A673 (cell line): Measurements from ENCODE around the gene ATP10A. TPM values are rescaled to one million over a fixed set of nuclear protein-coding genes. Genes with fewer than 3 reads are reported as not detected.

Experiments
- BruUV-seq: library from RNA; stranded (reverse); fragments of 400-500 nt; replicated peaks from 2 replicates; lab custom pipeline; 2021; lab: Mats Ljungman, UMichigan
- CTCF ChIA-PET: fragments of 300-600 bp; sonication (Branson Sonifier 250); formaldehyde crosslinking; loops from one replicate; lab custom pipeline; 2022; ENCODE audit warnings: antibody characterized with exemption; lab: Charles Lee
- POLR2A ChIA-PET: fragments of 300-600 bp; sonication (Branson Sonifier 250); formaldehyde crosslinking; loops from one replicate; lab custom pipeline; 2022; ENCODE audit warnings: antibody characterized with exemption; ENCODE audit not compliant: low non-redundant PET; lab: Charles Lee
- DNase-seq: peaks from one replicate; pipeline ENCODE4 v3.0.0-alpha.2; 2015; ENCODE audit warnings: low spot score
- H3K27ac ChIP-seq: fragments of 200-600 bp; sonication (generic); 2 replicates; pipeline ENCODE4 v1.5.1; 2016; ENCODE audit warnings: mixed run types, low read depth, mild to moderate bottlenecking, mixed read lengths, antibody characterized with exemption, low read length; ENCODE audit not compliant: poor library complexity, severe bottlenecking
- H3K27me3 ChIP-seq: fragments of 200-600 bp; sonication (generic); replicated peaks from 2 replicates; pipeline ENCODE4 v1.6.1; 2017; ENCODE audit warnings: mixed run types, low read depth, mild to moderate bottlenecking, mixed read lengths, antibody characterized with exemption, low read length; ENCODE audit not compliant: insufficient read depth, poor library complexity
- H3K36me3 ChIP-seq: fragments of 200-600 bp; sonication (generic); 2 replicates; pipeline ENCODE4 v1.6.1; 2016; ENCODE audit warnings: mixed run types, mild to moderate bottlenecking, mixed read lengths, antibody characterized with exemption, low read length; ENCODE audit not compliant: insufficient read depth, poor library complexity, severe bottlenecking
- H3K4me1 ChIP-seq: fragments of 200-600 bp; sonication (generic); 2 replicates; pipeline ENCODE4 v1.6.1; 2017; ENCODE audit warnings: mixed run types, mild to moderate bottlenecking, mixed read lengths, antibody characterized with exemption, low read length; ENCODE audit not compliant: insufficient read depth, poor library complexity, severe bottlenecking
- H3K4me3 ChIP-seq: fragments of 200-600 bp; sonication (generic); 2 replicates; pipeline ENCODE4 v1.5.1; 2016; ENCODE audit warnings: low read depth, mixed run types, mild to moderate bottlenecking, mixed read lengths, low read length; ENCODE audit not compliant: poor library complexity, severe bottlenecking
- H3K9me3 ChIP-seq: fragments of 200-600 bp; sonication (generic); 2 replicates; pipeline ENCODE4 v1.6.1; 2016; ENCODE audit warnings: mixed run types, low read depth, mild to moderate bottlenecking, mixed read lengths, antibody characterized with exemption, low read length; ENCODE audit not compliant: poor library complexity, severe bottlenecking
- EZH2 ChIP-seq: fragments of 200-600 bp; sonication (generic); IDR thresholded peaks from 2 replicates; pipeline ENCODE4 v1.6.1; 2017; ENCODE audit warnings: borderline replicate concordance, low read depth, mild to moderate bottlenecking, mixed read lengths, antibody characterized with exemption, low read length; ENCODE audit not compliant: poor library complexity, severe bottlenecking
- intact Hi-C: fragments of 100-400 bp; cut with micrococcal nuclease; formaldehyde crosslinking; loops from one replicate; pipeline ENCODE4 v1.10.0; 2022; ENCODE audit not compliant: unreplicated experiment
- total RNA-seq: library from RNA; stranded (reverse); gene quantifications from 2 replicates; pipeline ENCODE4 v1.2.3, GENCODE V29; 2021
- TF ChIP-seq, protein P1 (sequence below): fragments of 300-800, 200-600 bp; sonication (generic); conservative IDR thresholded peaks from 2 replicates; pipeline ENCODE4 v1.5.1; 2017; ENCODE audit warnings: low read depth, mild to moderate bottlenecking, antibody characterized with exemption, low read length, moderate library complexity, mixed read lengths

ATP10A gene
- total RNA-seq, 1 experiment from 2014 or later = not detected

DNA sequence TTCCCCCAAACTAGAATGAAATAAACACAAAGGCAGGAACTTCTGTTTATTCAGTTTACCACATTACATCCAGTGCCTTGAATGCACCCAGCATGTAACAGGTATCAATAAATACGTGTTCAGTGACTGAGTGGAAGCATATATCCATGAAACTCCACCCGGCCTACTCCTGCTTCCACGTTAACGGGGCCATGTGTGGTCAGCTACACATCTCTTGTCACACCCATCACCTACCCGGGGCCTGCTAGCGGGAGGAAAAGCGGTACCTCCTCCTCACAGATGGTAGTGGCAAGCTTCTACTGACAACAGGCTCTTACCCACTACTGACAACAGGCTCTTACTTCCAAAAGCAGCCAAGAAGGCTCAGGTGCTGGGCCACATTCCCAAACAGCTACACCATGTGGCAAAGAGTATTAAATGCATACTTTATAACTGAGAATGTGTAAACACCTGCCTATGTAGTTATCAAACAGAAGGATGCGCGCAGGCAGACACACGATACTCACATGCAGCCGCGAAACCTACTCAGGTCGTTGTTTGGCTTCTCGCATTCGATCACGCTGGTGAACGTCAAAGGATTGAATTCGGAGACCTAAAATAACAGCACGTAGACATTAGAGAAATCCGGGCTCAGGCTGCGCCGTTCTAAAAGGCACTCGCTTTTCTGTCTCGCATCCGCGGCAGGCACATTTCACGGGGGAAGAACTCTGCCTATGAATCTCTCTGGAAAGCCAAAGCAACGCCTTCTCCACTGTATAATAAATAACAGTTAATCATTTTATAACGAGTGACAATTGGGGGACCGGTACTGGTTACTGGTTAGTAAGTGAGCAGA lies 127.4 kb downstream of the ATP10A start:
- peaks cover 6% of the 10 kb centered on the region for H3K9me3 ChIP-seq
- H3K36me3 ChIP-seq = no peaks in the 10 kb centered on the region
- ChIA-PET POLR2A (no interaction called here), CTCF (no interaction called here)
- intact Hi-C loops = no loop called here
- BruUV-seq = no TSS peak
- no peak overlapping the region for H3K27ac ChIP-seq
- H3K27me3 ChIP-seq = no peaks in the 10 kb centered on the region
- H3K4me3 ChIP-seq = no peak overlapping the region
- H3K4me1 ChIP-seq = no peaks in the 10 kb centered on the region
- no peak for DNase-seq
- TF ChIP-seq EZH2 = no peak
- TF ChIP-seq, protein P1, sequence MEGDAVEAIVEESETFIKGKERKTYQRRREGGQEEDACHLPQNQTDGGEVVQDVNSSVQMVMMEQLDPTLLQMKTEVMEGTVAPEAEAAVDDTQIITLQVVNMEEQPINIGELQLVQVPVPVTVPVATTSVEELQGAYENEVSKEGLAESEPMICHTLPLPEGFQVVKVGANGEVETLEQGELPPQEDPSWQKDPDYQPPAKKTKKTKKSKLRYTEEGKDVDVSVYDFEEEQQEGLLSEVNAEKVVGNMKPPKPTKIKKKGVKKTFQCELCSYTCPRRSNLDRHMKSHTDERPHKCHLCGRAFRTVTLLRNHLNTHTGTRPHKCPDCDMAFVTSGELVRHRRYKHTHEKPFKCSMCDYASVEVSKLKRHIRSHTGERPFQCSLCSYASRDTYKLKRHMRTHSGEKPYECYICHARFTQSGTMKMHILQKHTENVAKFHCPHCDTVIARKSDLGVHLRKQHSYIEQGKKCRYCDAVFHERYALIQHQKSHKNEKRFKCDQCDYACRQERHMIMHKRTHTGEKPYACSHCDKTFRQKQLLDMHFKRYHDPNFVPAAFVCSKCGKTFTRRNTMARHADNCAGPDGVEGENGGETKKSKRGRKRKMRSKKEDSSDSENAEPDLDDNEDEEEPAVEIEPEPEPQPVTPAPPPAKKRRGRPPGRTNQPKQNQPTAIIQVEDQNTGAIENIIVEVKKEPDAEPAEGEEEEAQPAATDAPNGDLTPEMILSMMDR = no peak

DNA sequence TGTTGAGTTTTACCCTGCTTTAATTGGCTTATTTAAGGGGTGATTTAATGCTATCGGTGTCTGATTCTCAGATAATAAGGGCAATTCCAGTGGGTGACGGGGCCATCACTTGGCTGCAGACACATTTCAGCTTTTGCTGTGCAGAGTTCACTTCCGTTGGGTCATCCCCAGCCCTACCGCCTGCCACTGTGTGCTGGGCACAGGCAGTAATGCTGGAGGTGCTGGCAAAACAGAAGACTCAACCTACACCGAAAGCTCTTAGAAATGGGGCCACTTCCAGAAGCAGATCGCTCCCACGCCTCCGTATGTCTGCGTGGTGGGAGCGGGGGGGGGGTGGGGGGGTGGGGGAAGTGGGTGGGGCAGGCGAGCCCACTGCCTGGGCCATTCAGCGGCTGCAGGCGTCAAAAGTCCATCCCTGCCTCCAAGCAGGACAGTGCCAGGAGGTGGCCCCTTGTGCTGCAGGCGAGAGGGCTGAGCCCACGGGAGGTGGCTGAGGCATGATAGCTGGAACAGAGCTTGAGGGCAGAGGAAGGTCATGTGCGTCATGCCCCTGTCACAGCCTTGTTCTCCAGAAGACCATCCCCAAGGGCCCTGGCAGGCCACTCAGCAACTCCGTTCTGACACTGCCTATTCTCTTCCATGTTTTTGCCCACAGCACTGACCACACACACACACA lies 128.3 kb downstream of the ATP10A start:
- no peaks in the 10 kb centered on the region for H3K4me1 ChIP-seq
- BruUV-seq = no TSS peak
- no peak overlapping the region for H3K27ac ChIP-seq
- H3K36me3 ChIP-seq = no peaks in the 10 kb centered on the region
- intact Hi-C loops = no loop called here
- ChIA-PET POLR2A (no interaction called here), CTCF (no interaction called here)
- no peak for DNase-seq
- peaks cover 6% of the 10 kb centered on the region for H3K9me3 ChIP-seq
- TF ChIP-seq, protein P1 = no peak
- TF ChIP-seq EZH2 = no peak
- no peak overlapping the region for H3K4me3 ChIP-seq
- H3K27me3 ChIP-seq = no peaks in the 10 kb centered on the region

DNA sequence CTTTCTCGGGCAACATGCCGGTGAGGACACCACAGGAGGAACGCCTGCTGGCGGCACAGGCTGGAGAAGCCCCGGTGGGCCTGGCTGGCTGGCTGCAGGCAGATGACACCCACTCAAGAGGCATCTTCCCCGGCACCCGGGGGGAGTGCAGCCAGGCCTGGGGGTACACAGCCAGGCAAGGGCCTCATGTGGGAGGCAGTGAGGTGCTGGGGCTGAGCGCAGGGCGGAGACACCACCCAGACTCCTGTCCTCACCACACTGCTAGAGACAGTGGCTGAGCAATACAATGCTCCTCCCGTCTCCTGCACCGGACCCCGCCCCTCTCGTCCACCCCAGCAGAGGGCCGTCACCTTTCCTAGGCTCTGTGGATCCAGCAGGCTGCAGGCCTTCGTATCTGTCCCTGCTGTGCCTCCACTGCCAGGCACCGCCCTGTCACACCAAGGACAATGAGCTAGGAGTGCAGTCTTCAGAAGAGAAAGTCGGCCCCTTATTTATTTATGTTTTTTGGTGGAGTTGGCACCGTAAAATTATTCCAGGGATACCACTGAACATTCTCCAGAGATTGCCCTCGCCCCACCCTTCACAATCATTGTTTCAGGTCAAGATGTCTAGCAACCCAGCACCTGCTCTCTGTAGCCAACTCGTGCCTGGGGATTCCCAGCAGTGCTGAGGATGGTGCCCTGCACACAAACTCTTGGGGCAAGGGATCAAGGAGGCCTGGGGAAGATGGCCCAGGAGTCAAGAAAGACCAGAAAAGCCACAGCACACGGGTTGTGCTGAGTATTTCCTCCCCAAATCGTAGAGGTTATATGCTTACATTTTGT lies 129.1 kb downstream of the ATP10A start:
- Histone ChIP-seq H3K27ac (no peak overlapping the region), H3K4me1 (no peaks in the 10 kb centered on the region), H3K27me3 (no peaks in the 10 kb centered on the region), H3K4me3 (no peak overlapping the region), H3K36me3 (no peaks in the 10 kb centered on the region), H3K9me3 (peaks cover 6% of the 10 kb centered on the region)
- no peak for DNase-seq
- ChIA-PET POLR2A (no interaction called here), CTCF (no interaction called here)
- no TSS peak for BruUV-seq
- intact Hi-C loops = no loop called here
- TF ChIP-seq, protein P1 = no peak
- TF ChIP-seq EZH2 = no peak
